GM23338 (cell line): ENCODE results near the gene EHD2. TPM values are rescaled to one million over a fixed set of nuclear protein-coding genes. Genes with fewer than 3 reads are reported as not detected.

Experiments
- ATAC-seq: fragments of 200-7000 bp; cut with Tn5 transposase; 3 replicates; pipeline ENCODE4 v1.9.1; 2020
- DNase-seq: peaks from one replicate; pipeline ENCODE4 v3.0.0-alpha.2; 2015; ENCODE audit warnings: low spot score
- H2AFZ ChIP-seq: fragments of 200-600 bp; sonication (generic); 2 replicates; pipeline ENCODE4 v1.8.0; 2016; ENCODE audit warnings: antibody characterized with exemption, mild to moderate bottlenecking, moderate library complexity
- H3F3A ChIP-seq: fragments of 200-600 bp; sonication (generic); replicated peaks from 2 replicates; pipeline ENCODE4 v1.8.0; 2017; ENCODE audit warnings: antibody characterized with exemption, mixed run types, low read depth
- H3K27ac ChIP-seq: fragments of 200-600 bp; sonication (generic); 2 replicates; pipeline ENCODE4 v1.6.1; 2016; ENCODE audit warnings: low read depth
- H3K27me3 ChIP-seq: fragments of 200-600 bp; sonication (generic); 2 replicates; pipeline ENCODE4 v1.8.0; 2016; ENCODE audit warnings: mild to moderate bottlenecking, mixed run types, moderate library complexity; ENCODE audit not compliant: insufficient read depth
- H3K36me3 ChIP-seq: fragments of 200-600 bp; sonication (generic); 2 replicates; pipeline ENCODE4 v1.8.0; 2016; ENCODE audit warnings: mild to moderate bottlenecking; ENCODE audit not compliant: insufficient read depth
- H3K4me1 ChIP-seq: fragments of 200-600 bp; sonication (generic); 2 replicates; pipeline ENCODE4 v1.8.0; 2016; ENCODE audit warnings: mild to moderate bottlenecking, moderate library complexity; ENCODE audit not compliant: insufficient read depth
- H3K4me2 ChIP-seq: fragments of 200-600 bp; sonication (generic); 2 replicates; pipeline ENCODE4 v1.7.1; 2017; ENCODE audit warnings: mixed run types
- H3K4me3 ChIP-seq: fragments of 200-600 bp; sonication (generic); 2 replicates; pipeline ENCODE4 v1.6.1; 2016; ENCODE audit warnings: mixed run types
- H3K79me2 ChIP-seq: fragments of 200-600 bp; sonication (generic); replicated peaks from 2 replicates; pipeline ENCODE4 v1.8.0; 2017; ENCODE audit warnings: mild to moderate bottlenecking; ENCODE audit not compliant: insufficient read depth
- H3K9me2 ChIP-seq: fragments of 200-600 bp; sonication (generic); 2 replicates; pipeline ENCODE4 v1.8.0; 2017; ENCODE audit not compliant: insufficient read depth
- H4K20me1 ChIP-seq: fragments of 200-600 bp; sonication (generic); replicated peaks from 2 replicates; pipeline ENCODE4 v1.8.0; 2017; ENCODE audit warnings: mild to moderate bottlenecking; ENCODE audit not compliant: insufficient read depth
- H3K27ac Mint-ChIP-seq: 2 replicates; pipeline ENCODE4 v1.8.0; 2020; ENCODE audit warnings: inconsistent platforms, mild to moderate bottlenecking, moderate library complexity, mixed read lengths
- H3K27me3 Mint-ChIP-seq: 3 replicates; pipeline ENCODE4 v1.8.0; 2022; ENCODE audit warnings: low read depth, mild to moderate bottlenecking, moderate library complexity, mixed read lengths, inconsistent platforms; ENCODE audit not compliant: insufficient read depth, poor library complexity
- H3K36me3 Mint-ChIP-seq: 3 replicates; pipeline ENCODE4 v1.8.0; 2021; ENCODE audit warnings: low read depth, mild to moderate bottlenecking, inconsistent platforms, moderate library complexity, mixed read lengths
- H3K4me1 Mint-ChIP-seq: 3 replicates; pipeline ENCODE4 v1.8.0; 2020; ENCODE audit warnings: mild to moderate bottlenecking, inconsistent platforms, mixed read lengths
- H3K4me3 Mint-ChIP-seq: 3 replicates; pipeline ENCODE4 v1.8.0; 2021; ENCODE audit warnings: moderate library complexity, mild to moderate bottlenecking, inconsistent platforms, mixed read lengths
- H3K9me3 Mint-ChIP-seq: 3 replicates; pipeline ENCODE4 v1.8.0; 2020; ENCODE audit warnings: moderate library complexity, mild to moderate bottlenecking, inconsistent platforms, mixed read lengths
- CREB1 ChIP-seq: fragments of 250-450 bp; sonication (Bioruptor Pico); IDR thresholded peaks from 2 replicates; pipeline ENCODE4 v1.5.0; 2020; ENCODE audit warnings: low read depth, mild to moderate bottlenecking, moderate library complexity
- CTCF ChIP-seq, 2 experiments: fragments of 200-600 bp in 1 of 2; sonication (generic) in 1 of 2; conservative IDR thresholded peaks; 2 replicates each; pipeline versions ENCODE4 v1.5.1 to v1.6.1; 2016 to 2017; ENCODE audit warnings: antibody characterized with exemption in 2 of 2, low read depth in 2 of 2, mild to moderate bottlenecking in 2 of 2, moderate library complexity in 1 of 2
- ETS1 ChIP-seq: IDR thresholded peaks from 2 replicates; pipeline ENCODE4 v1.6.1; 2016; ENCODE audit warnings: antibody characterized with exemption
- EZH2 ChIP-seq: fragments of 200-600 bp; sonication (generic); IDR thresholded peaks from one replicate; pipeline ENCODE4 v1.8.0; 2017; ENCODE audit warnings: antibody characterized with exemption, mild to moderate bottlenecking, low read depth; ENCODE audit not compliant: unreplicated experiment
- EZH2phosphoT487 ChIP-seq: fragments of 200-600 bp; sonication (generic); IDR thresholded peaks from one replicate; pipeline ENCODE4 v1.8.1; 2018; ENCODE audit warnings: antibody characterized with exemption; ENCODE audit not compliant: unreplicated experiment
- JUNB ChIP-seq: IDR thresholded peaks from one replicate; pipeline ENCODE4 v1.6.1; 2016; ENCODE audit warnings: antibody characterized with exemption; ENCODE audit not compliant: unreplicated experiment
- NANOG ChIP-seq: IDR thresholded peaks from 2 replicates; pipeline ENCODE4 v1.6.1; 2016; ENCODE audit warnings: antibody characterized with exemption, borderline replicate concordance
- POLR2AphosphoS5 ChIP-seq: IDR thresholded peaks from 2 replicates; pipeline ENCODE4 v1.6.1; 2016; ENCODE audit warnings: antibody characterized with exemption, low read depth
- REST ChIP-seq: IDR thresholded peaks from one replicate; pipeline ENCODE4 v1.6.1; 2018; ENCODE audit warnings: antibody characterized with exemption; ENCODE audit not compliant: unreplicated experiment
- ZNF114 ChIP-seq: fragments of 250-450 bp; sonication (Bioruptor Pico); IDR thresholded peaks from 2 replicates; pipeline ENCODE4 v1.5.0; 2020; ENCODE audit warnings: mild to moderate bottlenecking, moderate library complexity
- ZNF331 ChIP-seq: fragments of 250-450 bp; sonication (Bioruptor Pico); IDR thresholded peaks from 2 replicates; pipeline ENCODE4 v1.5.0; 2020; ENCODE audit warnings: low read depth, mild to moderate bottlenecking, moderate library complexity
- polyA plus RNA-seq: library from polyadenylated mRNA; unstranded; fragments of >200 nt; fragmentation: Nextera tagmentation; extraction: Ambion mirVana; gene quantifications from 2 replicates; pipeline ENCODE4 v1.2.1, GENCODE V29; 2016
- total RNA-seq: library from RNA; depleted of rRNA; stranded (reverse); fragments of >200 nt; shearing (Covaris generic); gene quantifications from 2 replicates; pipeline ENCODE4 v1.2.3, GENCODE V29; 2014

Gene EHD2
- total and polyA plus RNA-seq, 2 experiments from 2014 or later: 6.6 to 10.8 TPM

- no peak for DNase-seq
- Mint-ChIP-seq H3K27ac (no peak overlapping the region), H3K9me3 (no peaks in the 10 kb centered on the region), H3K4me3 (no peak overlapping the region), H3K36me3 (peaks cover 29% of the 10 kb centered on the region), H3K4me1 (peaks cover 13% of the 10 kb centered on the region), H3K27me3 (peaks cover 9% of the 10 kb centered on the region)
- Histone ChIP-seq H3K9me2 (no peaks in the 10 kb centered on the region), H3K79me2 (peaks cover 25% of the 10 kb centered on the region; the same call in 1 of the 2 replicates), H3K4me2 (no peak overlapping the region), H3K27ac (no peak overlapping the region), H3K4me3 (no peak overlapping the region), H4K20me1 (peaks cover 6% of the 10 kb centered on the region), H3K36me3 (no peaks in the 10 kb centered on the region), H3K27me3 (no peaks in the 10 kb centered on the region), H3K4me1 (peaks cover 15% of the 10 kb centered on the region), H2AFZ (no peak overlapping the region), H3F3A (0 out of 2 replicates have a peak, but pooled peaks cover 2% of the 10 kb centered on the region)
- TF ChIP-seq EZH2phosphoT487 (no peak), EZH2 (no peak), ZNF114 (CRISPR knock-in tag) (no peak), NANOG (no peak), REST (no peak), ETS1 (no peak), POLR2AphosphoS5 (no peak)
- no peak for ATAC-seq
Measured at GRCh38 chr19:47671499-47671898, 41.7 kb upstream of the EHD2 start.

DNA sequence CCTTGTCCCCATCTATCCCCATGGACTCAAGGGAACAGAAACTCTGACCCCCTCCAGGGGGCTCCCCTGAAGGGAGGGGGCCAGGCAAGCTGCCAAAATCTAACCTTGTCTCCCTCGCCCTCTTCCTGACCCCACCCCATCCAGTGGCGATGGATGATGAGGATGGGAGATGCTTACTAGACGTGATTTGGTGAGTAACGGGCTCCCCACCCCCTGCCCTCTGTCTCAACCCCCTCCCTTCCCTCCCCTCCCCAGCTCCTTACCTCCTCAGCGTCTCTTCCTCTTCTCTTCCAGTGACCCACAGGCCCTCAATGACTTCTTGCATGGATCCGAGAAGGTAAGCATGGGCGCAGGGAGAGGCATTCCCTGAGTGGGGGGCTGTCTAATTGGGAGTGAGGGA lies 39.8 kb upstream of the EHD2 start:
- Histone ChIP-seq H3K27ac (no peak overlapping the region), H3K36me3 (no peaks in the 10 kb centered on the region), H3F3A (no peaks in the 10 kb centered on the region), H4K20me1 (peaks cover 3% of the 10 kb centered on the region; the same call in 1 of the 2 replicates), H3K27me3 (no peaks in the 10 kb centered on the region), H3K4me1 (no peaks in the 10 kb centered on the region), H2AFZ (no peak overlapping the region), H3K9me2 (no peaks in the 10 kb centered on the region), H3K4me2 (no peak overlapping the region), H3K4me3 (no peak overlapping the region), H3K79me2 (peaks cover 14% of the 10 kb centered on the region; the same call in 1 of the 2 replicates)
- ATAC-seq (no peak), DNase-seq (no peak)
- Mint-ChIP-seq H3K27ac (no peak overlapping the region), H3K4me3 (no peak overlapping the region), H3K27me3 (peaks cover 9% of the 10 kb centered on the region), H3K36me3 (peaks cover 37% of the 10 kb centered on the region), H3K9me3 (no peaks in the 10 kb centered on the region), H3K4me1 (no peaks in the 10 kb centered on the region; the same call in 2 of the 3 replicates)
- TF ChIP-seq POLR2AphosphoS5: no peak
- no peak for TF ChIP-seq JUNB
- no peak for TF ChIP-seq ZNF114 (CRISPR knock-in tag)
- no peak for TF ChIP-seq NANOG
- no peak for TF ChIP-seq EZH2phosphoT487
- no peak for TF ChIP-seq CTCF (conservative IDR thresholded peaks at IDR 0.05; ENCODE audit: low read depth in 2 of 2)
- no peak for TF ChIP-seq EZH2
- no peak for TF ChIP-seq ZNF331 (CRISPR knock-in tag)
- no peak for TF ChIP-seq CREB1
